ENCODE measurements around the gene COLEC12. TPM values are rescaled to one million over a fixed set of nuclear protein-coding genes. Genes with fewer than 3 reads are reported as not detected.

The COLEC12 gene
- total RNA-seq, 1 experiment from 2014 or later: not detected

GRCh38 chr18:459814-460593 is 40.5 kb downstream of the COLEC12 start:
- no peak for ATAC-seq
- H3K4me2 ChIP-seq (ENCODE audit: low read length): no peak overlapping the region
- H3K9me2 ChIP-seq (ENCODE audit: insufficient read depth): no peaks in the 10 kb centered on the region
- H3K4me3 ChIP-seq (replicated peaks in 1 of 2; ENCODE audit: low read depth in 1 of 2, low read length in 2 of 2): no peak overlapping the region
- H3K36me3 ChIP-seq (ENCODE audit: control insufficient read depth in 1 of 2, insufficient read depth in 2 of 2, low read length in 2 of 2): no peaks in the 10 kb centered on the region
- no peak overlapping the region for H3K9ac ChIP-seq (ENCODE audit: low read length)
- RAD21 ChIA-PET (ENCODE audit: low non-redundant PET in 1 of 2, low total read pairs in 2 of 2, uncharacterized antibody in 2 of 2, unreplicated experiment in 2 of 2): no interaction called here
- no peak for TF ChIP-seq FOSL1 (IDR thresholded peaks at IDR 0.05; ENCODE audit: low read depth)
- POLR2A ChIA-PET: no interaction called here
- no peak overlapping the region for H3K27ac ChIP-seq (ENCODE audit: low read depth, low read length)
- no peaks in the 10 kb centered on the region for H4K20me1 ChIP-seq (ENCODE audit: insufficient read depth)
- no peak for DNase-seq (ENCODE audit: low read depth, low spot score)
- no peaks in the 10 kb centered on the region for H3K79me2 ChIP-seq (ENCODE audit: insufficient read depth, low read length)
- H3K9me3 ChIP-seq (ENCODE audit: control insufficient read depth in 1 of 2, insufficient read depth in 1 of 2, low read depth in 1 of 2, low read length in 2 of 2): no peaks in the 10 kb centered on the region
- CTCF ChIA-PET: no interaction called here
- H3K4me1 ChIP-seq (ENCODE audit: control insufficient read depth in 1 of 2, insufficient read depth in 2 of 2, low read length in 2 of 2): no peaks in the 10 kb centered on the region
- H3K27me3 ChIP-seq (ENCODE audit: insufficient read depth, low read length): peaks cover 33% of the 10 kb centered on the region; the same call in 1 of the 2 replicates
- intact Hi-C loops (cut with micrococcal nuclease): no loop called here
- H2AFZ ChIP-seq (ENCODE audit: low read depth, low read length, poor library complexity, severe bottlenecking): no peak overlapping the region
- BruUV-seq (replicated peaks): no TSS peak

- ChIA-PET CTCF (no interaction called here), RAD21 (ENCODE audit: low non-redundant PET in 1 of 2, low total read pairs in 2 of 2, uncharacterized antibody in 2 of 2, unreplicated experiment in 2 of 2) (no interaction called here), POLR2A (no interaction called here)
- no peaks in the 10 kb centered on the region for H3K36me3 ChIP-seq (ENCODE audit: control insufficient read depth in 1 of 2, insufficient read depth in 2 of 2, low read length in 2 of 2)
- H3K79me2 ChIP-seq (ENCODE audit: insufficient read depth, low read length): no peaks in the 10 kb centered on the region
- H3K4me2 ChIP-seq (ENCODE audit: low read length): no peak overlapping the region
- BruUV-seq (replicated peaks): no TSS peak
- no peaks in the 10 kb centered on the region for H3K9me2 ChIP-seq (ENCODE audit: insufficient read depth)
- no peaks in the 10 kb centered on the region for H3K9me3 ChIP-seq (ENCODE audit: control insufficient read depth in 1 of 2, insufficient read depth in 1 of 2, low read depth in 1 of 2, low read length in 2 of 2)
- H4K20me1 ChIP-seq (ENCODE audit: insufficient read depth): no peaks in the 10 kb centered on the region
- no peak overlapping the region for H3K4me3 ChIP-seq (replicated peaks in 1 of 2; ENCODE audit: low read depth in 1 of 2, low read length in 2 of 2)
- no peaks in the 10 kb centered on the region for H3K4me1 ChIP-seq (ENCODE audit: control insufficient read depth in 1 of 2, insufficient read depth in 2 of 2, low read length in 2 of 2)
- H3K27ac ChIP-seq (ENCODE audit: low read depth, low read length): no peak overlapping the region
- ATAC-seq: no peak
- DNase-seq (ENCODE audit: low read depth, low spot score): no peak
- H2AFZ ChIP-seq (ENCODE audit: low read depth, low read length, poor library complexity, severe bottlenecking): no peak overlapping the region
- H3K9ac ChIP-seq (ENCODE audit: low read length): no peak overlapping the region
- peaks cover 32% of the 10 kb centered on the region; the same call in 1 of the 2 replicates for H3K27me3 ChIP-seq (ENCODE audit: insufficient read depth, low read length)
- intact Hi-C loops (cut with micrococcal nuclease): no loop called here
- TF ChIP-seq ELF1 (IDR thresholded peaks at IDR 0.05; ENCODE audit: borderline replicate concordance, low read depth) (no peak), SIN3A (IDR thresholded peaks at IDR 0.05; ENCODE audit: low read depth) (no peak), ATF3 (IDR thresholded peaks at IDR 0.05) (no peak), EGR1 (IDR thresholded peaks at IDR 0.05; ENCODE audit: low read depth) (no peak), JUND (IDR thresholded peaks at IDR 0.05) (no peak), ZBTB33 (IDR thresholded peaks at IDR 0.05; ENCODE audit: extremely low read depth, insufficient replicate concordance, low read length) (no peak), RAD21 (IDR thresholded peaks at IDR 0.05; ENCODE audit: low read depth) (no peak), SP1 (IDR thresholded peaks at IDR 0.05; ENCODE audit: low read depth) (no peak), ZNF274 (IDR thresholded peaks at IDR 0.05; ENCODE audit: low read depth, low read length) (no peak), CBX3 (IDR thresholded peaks at IDR 0.05; ENCODE audit: low read depth) (no peak), TCF7L2 (IDR thresholded peaks at IDR 0.05; ENCODE audit: borderline replicate concordance, extremely low read depth, insufficient read depth, insufficient read length) (no peak), MAX (IDR thresholded peaks at IDR 0.05) (no peak), CEBPB (IDR thresholded peaks at IDR 0.05; ENCODE audit: low read depth) (no peak)
Observed at GRCh38 chr18:457521-458412, 42.7 kb downstream of the COLEC12 start.

Measured in HCT116 (cell line).